HG03108 (cell line): ENCODE data around the gene ANKUB1.

Experiments
- ATAC-seq: cut with Tn5 transposase; IDR thresholded peaks from one replicate; pipeline ENCODE4 v1.9.1; 2021; ENCODE audit warnings: moderate library complexity; ENCODE audit not compliant: unreplicated experiment

Gene ANKUB1

DNA sequence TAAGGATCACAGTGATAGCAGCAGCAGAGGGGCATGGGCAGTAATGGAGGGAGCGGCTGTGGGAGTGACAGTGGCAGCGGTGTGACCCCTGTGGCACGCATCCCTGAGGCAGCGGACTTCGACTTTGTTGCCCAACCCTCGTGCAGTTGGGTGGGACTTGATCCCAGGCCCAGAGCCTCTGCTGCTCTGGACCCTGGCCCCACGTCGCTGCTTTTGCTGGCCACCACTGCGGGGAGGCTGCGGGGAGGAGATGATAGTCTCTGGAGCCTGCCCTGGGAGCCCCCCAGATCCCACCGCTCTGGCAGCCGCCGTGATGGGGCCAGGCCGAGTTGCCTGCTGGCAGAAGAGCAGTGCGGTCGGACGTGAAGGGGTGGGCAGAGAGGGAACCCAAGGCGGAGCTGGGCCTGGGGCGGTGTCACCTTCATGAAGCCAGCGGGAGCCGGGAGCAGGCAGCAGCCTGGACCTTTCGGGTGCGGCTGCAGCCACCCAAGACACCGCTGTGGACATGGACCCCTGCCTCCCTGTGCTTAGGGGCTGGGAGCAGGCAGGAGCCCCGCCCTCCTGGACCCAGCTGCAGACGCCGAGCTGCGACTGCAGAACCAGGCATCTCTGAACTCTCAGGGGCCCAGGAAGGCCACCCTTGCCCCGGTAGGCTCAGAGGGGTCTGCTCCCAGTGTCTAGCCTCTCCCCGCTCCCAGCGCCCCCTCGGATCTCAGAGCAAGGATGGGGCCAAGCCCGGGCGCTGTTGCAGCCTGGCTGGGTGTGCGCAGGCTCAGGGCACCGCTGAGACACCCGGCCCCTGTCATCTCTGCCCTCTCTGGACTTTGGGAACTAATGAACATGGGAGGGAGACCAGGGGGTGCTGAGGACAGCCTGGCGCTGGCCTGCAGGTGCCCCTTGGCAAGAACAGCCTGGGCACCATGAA is 78.4 kb downstream of the ANKUB1 start:
- no peak for ATAC-seq
